HEK293T (cell line): ENCODE data around the gene NR4A1.

Source experiments
- CTBP1 ChIP-seq: fragments of 450-650 bp; IDR thresholded peaks from 2 replicates; pipeline ENCODE4 v1.6.1; 2016; ENCODE audit warnings: borderline replicate concordance
- LEF1 ChIP-seq: fragments of 450-650 bp; IDR thresholded peaks from 2 replicates; pipeline ENCODE4 v1.6.1; 2017; ENCODE audit warnings: mild to moderate bottlenecking, borderline replicate concordance
- NFRKB ChIP-seq: fragments of 450-650 bp; IDR thresholded peaks from 2 replicates; pipeline ENCODE4 v1.6.1; 2016; ENCODE audit warnings: mild to moderate bottlenecking, moderate library complexity
- SUZ12 ChIP-seq: fragments of 450-650 bp; IDR thresholded peaks from 2 replicates; pipeline ENCODE4 v1.6.1; 2016; ENCODE audit warnings: mild to moderate bottlenecking

DNA sequence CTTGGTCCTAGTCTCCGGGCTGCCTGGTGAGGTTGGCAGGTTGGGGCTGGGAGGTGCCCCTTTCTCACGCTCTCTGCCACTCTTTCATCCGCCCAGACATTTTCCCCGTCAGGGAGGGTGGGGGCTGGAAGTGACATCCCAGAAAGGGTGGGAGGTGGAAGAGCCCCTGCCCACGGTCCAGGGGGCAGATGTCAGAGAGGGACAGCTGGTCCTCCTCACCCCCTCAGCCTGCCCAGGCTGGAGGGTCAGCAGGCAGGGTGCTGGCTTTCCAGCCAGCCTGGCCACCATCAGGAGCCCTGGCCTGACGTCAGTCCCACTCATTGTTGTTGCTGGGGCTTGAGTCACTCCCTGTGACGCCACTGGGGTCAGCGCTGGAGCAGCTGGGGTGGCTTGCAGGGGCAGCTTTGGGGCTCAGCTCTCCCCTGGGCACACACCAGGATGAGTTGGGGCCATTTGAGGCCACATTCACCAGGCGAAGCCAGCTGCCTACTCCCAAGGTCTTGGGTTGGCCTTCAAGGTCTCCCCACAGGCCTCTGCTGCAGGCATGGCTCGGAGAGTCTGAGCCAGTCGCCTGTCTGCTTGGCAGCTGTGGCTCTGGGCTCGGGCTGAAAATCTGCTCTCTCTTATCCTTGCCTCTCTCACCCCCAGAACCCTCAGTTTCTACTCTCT is 12.9 kb downstream of the NR4A1 start:
- TF ChIP-seq NFRKB: no peak
- TF ChIP-seq LEF1: no peak
- no peak for TF ChIP-seq SUZ12
- no peak for TF ChIP-seq CTBP1
